Measurements from ENCODE around the gene C9orf78. TPM values are rescaled to one million over a fixed set of nuclear protein-coding genes. Genes with fewer than 3 reads are reported as not detected.

The C9orf78 gene
- total and polyA plus RNA-seq, 9 of the 15 experiments (the other 6 are each of a cell fraction or from before 2014, with no cell fraction given), result 94.6 to 266 (median 202) TPM

GRCh38 chr9:129823935-129824601 is 11.0 kb downstream of the C9orf78 start, which contains the start of gene TOR1A (continued):
- TF ChIP-seq TFAP4 (CRISPR knock-in tag; IDR thresholded peaks at IDR 0.05; ENCODE audit: borderline replicate concordance) (peak; percentile 91), CCNT2 (IDR thresholded peaks at IDR 0.05; ENCODE audit: borderline replicate concordance, extremely low read depth, insufficient read length, low read depth, low read length) (peak; percentile 71), USF1 (CRISPR knock-in tag; IDR thresholded peaks at IDR 0.05) (peak; percentile 96), E2F3 (CRISPR knock-in tag; IDR thresholded peaks at IDR 0.05) (peak; percentile 64; the same call in 1 of the 2 replicates), MAFF (IDR thresholded peaks at IDR 0.05; ENCODE audit: low read length) (no peak), POU5F1 (IDR thresholded peaks at IDR 0.05; ENCODE audit: borderline replicate concordance, low read depth, low read length, partially characterized antibody) (peak; percentile 77), ARID3B (CRISPR knock-in tag; IDR thresholded peaks at IDR 0.05; ENCODE audit: borderline replicate concordance) (no peak), ID3 (CRISPR knock-in tag; IDR thresholded peaks at IDR 0.05) (no peak), ID3 (tag; IDR thresholded peaks at IDR 0.05) (peak; percentile 94), ELF2 (CRISPR knock-in tag; IDR thresholded peaks at IDR 0.05) (peak; percentile 98), SUPT5H (IDR thresholded peaks at IDR 0.05) (peak; percentile 96), PREB (CRISPR knock-in tag; IDR thresholded peaks at IDR 0.05) (no peak), PCBP1 (IDR thresholded peaks at IDR 0.05; ENCODE audit: low read depth, low read length, poor library complexity, severe bottlenecking) (peak; percentile 48), ZNF639 (CRISPR knock-in tag; conservative IDR thresholded peaks at IDR 0.05 in 1 of 2, IDR thresholded peaks at IDR 0.05 in 1 of 2) (peak in 1 of 2 experiments; percentile 96; a peak in 2 of 4 replicates), POLR2G (IDR thresholded peaks at IDR 0.05; ENCODE audit: low read depth, low read length) (peak; percentile 99), EWSR1 (IDR thresholded peaks at IDR 0.05; ENCODE audit: borderline replicate concordance, low read depth, partially characterized antibody) (no peak), FOXK2 (conservative IDR thresholded peaks at IDR 0.05 in 1 of 2, IDR thresholded peaks at IDR 0.05 in 1 of 2; ENCODE audit: low read depth in 2 of 2) (peak; percentile 99 to 100), MXD1 (CRISPR knock-in tag; IDR thresholded peaks at IDR 0.05; ENCODE audit: borderline replicate concordance, poor library complexity, severe bottlenecking) (peak; percentile 18), POLR2A (conservative IDR thresholded peaks at IDR 0.05) (peak; percentile 96), CBX5 (IDR thresholded peaks at IDR 0.05; ENCODE audit: borderline replicate concordance, low read depth) (peak; percentile 65; the same call in 1 of the 2 replicates)
